NCI-H526 (cell line): Measurements from ENCODE around the gene PPAN.

Source experiments
- DNase-seq, 2 experiments: peaks; one replicate each; lab custom pipeline; 2025; lab: John Stamatoyannopoulos, UW

The PPAN gene

DNA sequence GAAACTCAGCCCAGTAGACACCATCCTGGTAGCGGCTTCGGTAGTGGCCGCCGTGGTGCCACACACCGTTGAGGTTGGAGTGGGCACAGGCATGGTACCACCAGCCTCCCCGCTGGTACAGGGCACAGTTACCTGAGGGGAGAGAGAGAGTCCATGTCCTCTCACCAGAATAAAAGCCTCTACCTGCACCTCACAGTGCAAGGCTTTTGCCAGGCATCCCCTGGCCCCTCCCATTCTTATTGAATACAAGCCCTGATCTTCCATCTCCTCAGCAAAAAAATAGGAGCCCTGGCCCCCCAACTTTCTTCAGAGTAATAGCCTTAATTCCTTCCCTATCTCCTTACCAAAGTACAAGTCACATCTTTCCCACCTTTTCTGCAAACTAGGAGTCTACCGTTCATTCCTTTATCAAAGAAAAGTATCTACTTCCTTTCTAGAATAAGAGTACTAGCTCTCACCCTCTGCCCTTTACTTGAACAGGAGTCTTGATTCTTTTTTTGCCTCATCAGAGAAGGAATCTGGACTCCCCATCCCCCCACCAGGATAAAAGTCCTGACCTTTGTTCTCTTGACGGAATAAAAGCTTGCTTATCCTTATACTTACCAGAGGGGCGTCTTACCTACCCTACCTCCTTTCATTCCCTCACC, 13.4 kb upstream of the PPAN start:
- no peak for DNase-seq

DNA sequence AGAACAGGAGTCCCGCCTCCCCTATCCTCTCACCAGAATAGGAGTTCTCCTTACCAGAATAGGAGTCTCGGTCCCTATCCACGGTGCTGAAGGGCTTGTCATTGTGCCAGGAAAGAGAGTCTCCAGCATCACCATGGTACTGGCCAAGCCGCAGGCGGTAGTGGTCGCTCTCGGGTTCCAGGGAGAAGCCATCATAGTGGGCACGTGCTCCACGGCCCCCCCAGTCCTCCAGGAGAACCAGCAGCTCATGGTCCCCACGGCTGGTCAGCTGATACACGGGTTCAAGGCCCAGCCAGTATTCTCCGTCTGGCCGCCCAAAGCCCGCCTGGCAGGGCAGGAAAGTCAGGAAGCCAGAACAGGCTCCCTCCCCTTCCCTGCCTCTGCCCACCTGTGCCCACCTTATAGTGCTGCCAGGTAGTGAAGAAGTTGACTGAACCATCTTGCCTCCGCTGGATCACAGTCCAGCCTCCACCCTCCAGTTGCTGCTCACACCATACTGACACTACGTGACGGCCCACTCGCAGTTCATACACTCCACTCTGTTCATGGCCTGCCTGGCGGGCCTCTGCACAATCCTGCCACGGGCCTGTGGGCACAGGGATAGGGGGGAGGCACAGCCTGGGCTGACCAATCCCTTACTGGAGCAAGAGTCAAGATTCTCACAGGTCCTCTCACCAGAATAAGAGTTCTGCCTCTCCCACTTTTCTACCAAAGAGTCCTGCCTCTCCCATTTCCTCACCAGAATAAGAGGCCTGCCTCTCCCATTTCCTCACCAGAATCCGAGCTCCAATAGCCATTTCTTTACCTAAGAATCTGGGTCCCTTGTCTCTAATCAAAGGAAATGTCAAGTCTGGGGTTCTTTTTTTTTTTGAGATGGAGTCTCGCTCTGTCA, 12.6 kb upstream of the PPAN start:
- no peak for DNase-seq

DNA sequence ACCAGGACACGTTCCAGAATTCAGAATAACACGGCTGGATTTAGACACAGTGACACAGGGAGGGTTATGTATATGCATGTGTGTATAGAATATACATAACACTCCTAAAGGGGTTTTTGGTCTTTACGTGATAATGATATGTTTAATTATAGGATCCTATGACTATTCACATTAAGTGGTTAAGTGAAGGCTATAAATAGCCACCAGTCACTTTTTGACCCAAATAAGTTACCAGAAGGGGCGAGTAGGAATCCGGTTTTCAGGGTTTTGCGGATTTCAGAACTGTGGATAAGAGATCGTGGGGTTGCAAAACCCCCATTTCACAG, 10.6 kb upstream of the PPAN start:
- no peak for DNase-seq

GRCh38 chr19:10095948-10096614, 10.1 kb upstream of the PPAN start:
- DNase-seq: peak; percentile 46 to 91

DNA sequence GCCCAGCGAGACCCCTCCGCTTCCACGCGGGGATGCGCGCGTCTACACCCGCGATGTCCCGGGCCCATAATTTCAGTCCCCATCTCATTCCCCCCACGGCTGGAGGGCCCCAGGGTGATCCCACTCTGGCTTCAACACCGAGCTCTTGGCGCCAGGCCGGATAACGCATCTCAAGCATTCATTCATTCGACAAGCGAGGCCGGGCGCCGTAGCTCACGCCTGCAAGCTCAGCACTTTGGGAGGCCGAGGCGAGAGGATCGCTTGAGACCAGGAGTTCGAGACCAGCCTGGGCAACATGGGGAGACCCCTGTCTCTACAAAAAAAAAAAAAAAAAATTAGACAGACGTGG, 9.6 kb upstream of the PPAN start:
- DNase-seq: no peak

DNA sequence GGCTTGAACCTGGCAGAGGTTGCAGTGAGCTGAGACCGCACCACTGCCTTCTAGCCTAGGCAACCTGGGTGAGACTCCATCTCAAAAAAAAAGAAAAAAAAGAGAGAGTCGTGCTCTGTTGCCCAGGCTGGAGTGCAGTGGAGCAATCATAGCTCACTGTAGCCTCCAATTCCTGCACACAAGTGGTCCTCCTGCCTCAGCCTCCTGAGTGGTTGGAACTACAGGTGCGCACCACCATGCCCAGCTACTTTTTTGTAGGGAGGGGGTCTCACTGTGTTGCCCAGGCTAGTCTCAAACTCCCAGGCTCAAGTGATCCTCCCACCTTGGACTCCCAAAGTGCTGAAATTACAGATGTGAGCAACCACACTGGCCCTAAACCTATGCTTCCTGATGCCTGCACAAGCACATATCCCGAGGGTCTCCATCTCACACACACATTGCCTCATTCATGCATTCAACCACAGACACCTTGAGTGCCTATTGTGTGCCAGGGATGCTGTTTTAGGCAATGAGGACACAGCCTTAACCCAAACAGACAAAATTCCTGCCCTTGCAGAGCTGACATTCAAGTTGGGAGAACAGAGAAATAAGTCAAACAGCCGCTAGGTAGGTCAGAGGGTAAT, 5.9 kb upstream of the PPAN start:
- DNase-seq: no peak

DNA sequence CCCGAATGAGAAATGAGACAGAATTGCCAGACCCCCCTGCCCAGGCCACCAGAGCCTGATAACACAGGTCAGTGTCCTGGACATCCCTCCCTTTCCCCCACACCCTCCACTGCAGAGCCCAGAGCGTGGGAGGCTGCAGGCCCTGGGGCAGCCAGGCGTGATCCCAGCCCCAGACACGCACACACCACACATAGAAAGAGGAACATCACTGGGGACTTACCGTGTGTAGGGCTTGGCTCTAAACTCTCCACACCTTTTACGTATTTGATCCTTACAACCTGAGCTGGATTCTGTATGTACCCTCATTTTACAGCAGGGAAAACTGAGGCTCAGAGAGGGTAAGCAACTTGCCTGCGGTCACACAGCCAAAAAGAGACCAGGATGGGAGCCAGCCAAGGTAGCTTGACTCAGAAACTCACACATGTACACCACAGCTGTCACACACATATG, 3.4 kb upstream of the PPAN start:
- no peak for DNase-seq

- no peak for DNase-seq
These were observed 2.0 kb upstream of the PPAN start for GRCh38 chr19:10104130-10104513.

GRCh38 chr19:10104665-10105508, 1.3 kb upstream of the PPAN start:
- no peak for DNase-seq

GRCh38 chr19:10105509-10106099, 558 bp upstream of the PPAN start:
- no peak for DNase-seq

GRCh38 chr19:10107254-10107653, 1.1 kb downstream of the PPAN start:
- no peak for DNase-seq

GRCh38 chr19:10107817-10108367, 1.7 kb downstream of the PPAN start:
- no peak for DNase-seq

DNA sequence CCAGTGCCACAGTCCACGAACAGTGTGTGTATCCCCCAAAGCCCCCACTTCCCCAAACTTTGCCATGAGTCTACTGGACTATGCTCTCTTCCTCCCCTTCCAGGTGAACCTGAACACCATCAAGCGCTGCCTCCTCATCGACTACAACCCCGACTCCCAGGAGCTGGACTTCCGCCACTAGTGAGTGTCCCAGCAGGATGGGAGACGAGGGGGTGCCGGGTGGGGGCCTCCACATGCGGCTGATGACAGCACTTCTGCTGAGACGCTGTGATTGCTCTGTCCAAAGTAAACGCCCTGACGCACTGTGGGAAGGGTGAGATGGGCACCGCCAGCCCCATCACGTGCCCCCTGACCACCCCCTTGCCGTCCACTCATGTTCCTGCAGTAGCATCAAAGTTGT, 3.4 kb downstream of the PPAN start:
- DNase-seq: no peak

DNA sequence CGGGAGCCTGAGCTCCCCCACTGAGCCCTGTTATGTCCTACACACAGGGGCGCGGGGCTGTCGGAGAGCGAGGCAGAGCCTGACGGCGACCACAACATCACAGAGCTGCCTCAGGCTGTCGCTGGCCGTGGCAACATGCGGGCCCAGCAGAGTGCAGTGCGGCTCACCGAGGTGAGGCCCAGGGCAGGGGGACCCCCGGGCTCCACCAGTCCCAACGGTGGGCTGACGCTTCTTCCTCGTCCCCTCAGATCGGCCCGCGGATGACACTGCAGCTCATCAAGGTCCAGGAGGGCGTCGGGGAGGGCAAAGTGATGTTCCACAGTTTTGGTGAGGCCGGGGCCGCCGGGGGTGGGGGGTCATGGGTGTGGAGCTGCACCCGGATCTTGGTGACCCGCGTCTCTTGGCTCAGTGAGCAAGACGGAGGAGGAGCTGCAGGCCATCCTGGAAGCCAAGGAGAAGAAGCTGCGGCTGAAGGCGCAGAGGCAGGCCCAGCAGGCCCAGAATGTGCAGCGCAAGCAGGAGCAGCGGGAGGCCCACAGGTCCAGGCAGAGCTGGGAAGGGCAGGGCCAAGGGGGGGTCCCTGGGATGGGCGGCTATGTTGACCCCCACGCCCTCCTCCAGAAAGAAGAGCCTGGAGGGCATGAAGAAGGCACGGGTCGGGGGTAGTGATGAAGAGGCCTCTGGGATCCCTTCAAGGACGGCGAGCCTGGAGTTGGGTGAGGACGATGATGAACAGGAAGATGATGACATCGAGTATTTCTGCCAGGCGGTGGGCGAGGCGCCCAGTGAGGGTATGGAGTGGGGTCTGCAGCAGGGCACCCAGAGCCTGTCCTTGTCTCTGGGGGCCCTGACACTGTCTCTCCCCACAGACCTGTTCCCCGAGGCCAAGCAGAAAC, 4.2 kb downstream of the PPAN start:
- DNase-seq: no peak

DNA sequence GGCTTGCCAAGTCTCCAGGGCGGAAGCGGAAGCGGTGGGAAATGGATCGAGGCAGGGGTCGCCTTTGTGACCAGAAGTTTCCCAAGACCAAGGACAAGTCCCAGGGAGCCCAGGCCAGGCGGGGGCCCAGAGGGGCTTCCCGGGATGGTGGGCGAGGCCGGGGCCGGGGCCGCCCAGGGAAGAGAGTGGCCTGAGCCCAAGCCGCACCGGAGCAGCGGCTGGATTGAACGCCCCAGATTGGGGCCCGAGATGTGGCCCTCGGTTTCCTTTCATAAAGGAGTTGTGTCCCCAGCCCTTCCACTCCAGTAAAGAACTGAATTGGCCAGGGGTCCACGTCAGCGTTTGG, 4.8 kb downstream of the PPAN start:
- DNase-seq: no peak

- DNase-seq: no peak
These were observed 5.2 kb downstream of the PPAN start, which contains the start of gene P2RY11 for GRCh38 chr19:10111405-10111811. TSS of gene P2RY11 (plus strand) at chr19:10111693. CDS start at chr19:10111722, 29 bp downstream.

DNA sequence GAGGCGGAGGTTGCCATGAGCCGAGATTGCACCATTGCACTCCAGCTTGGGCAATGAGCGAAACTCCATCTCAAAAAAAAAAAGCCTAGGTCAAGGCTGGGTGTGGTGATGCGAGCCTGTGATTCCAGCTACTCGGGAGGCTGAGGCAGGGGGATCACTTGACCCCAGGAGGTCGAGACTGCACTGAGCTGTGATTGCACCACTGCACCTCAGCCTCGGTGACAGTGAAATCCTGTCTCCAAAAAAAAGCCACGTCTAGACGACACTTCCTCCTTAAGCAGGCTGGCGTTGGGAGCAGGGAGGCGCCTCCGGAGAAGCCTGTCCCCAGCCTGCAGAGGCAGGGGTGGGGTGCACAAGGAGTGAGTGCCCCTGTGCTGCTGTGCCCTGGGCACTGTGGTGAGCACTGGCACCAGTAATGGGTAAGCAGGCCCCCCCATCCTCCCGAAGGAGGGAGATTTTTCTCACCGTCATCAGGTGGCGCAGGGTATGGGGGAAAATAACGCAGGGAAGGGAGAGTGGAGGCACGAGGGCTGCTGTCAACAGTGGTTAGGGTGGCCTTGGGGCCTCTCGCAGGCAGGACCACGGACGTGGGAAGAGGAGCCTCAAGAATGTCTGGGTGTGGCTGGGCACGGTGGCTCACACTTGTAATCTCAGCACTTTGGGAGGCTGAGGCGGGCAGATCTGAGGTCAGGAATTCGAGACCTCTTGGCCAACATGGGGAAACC, 6.0 kb downstream of the PPAN start:
- no peak for DNase-seq

DNA sequence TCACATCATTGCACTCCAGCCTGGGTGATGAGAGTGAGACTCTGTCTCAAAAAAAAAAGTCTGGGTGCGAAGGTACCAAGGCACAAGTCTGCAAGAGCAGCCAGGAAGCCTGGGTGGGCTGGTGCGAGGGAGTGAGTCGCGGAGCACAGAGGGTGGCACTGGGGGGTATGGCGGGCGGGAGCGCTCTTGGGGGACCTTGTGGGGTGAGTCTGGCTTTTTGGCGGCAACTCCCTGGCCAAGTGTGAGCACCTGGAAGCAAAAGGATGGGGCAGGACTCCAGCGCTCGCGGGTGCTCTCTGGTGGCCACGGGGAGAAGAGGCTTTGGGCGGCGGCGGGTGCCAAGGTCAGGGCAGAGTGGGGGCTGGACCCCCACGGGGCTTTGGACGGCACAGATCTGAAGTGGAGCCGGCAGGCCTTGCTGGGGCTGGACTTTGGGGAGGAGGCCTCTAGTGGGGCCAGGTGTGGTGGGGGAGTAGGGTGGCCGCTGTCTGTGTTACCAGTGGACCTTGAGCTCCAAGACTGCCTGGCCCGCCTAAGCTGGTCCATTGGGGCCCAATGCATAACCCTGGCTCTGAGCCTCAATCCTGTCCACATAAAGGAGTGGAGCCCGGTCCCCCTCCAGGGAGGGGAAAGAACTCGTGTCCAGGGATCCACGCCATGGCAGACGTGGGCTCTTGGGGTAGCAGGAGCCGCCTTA, 6.9 kb downstream of the PPAN start:
- DNase-seq: peak in 1 of 2 experiments; percentile 57

DNA sequence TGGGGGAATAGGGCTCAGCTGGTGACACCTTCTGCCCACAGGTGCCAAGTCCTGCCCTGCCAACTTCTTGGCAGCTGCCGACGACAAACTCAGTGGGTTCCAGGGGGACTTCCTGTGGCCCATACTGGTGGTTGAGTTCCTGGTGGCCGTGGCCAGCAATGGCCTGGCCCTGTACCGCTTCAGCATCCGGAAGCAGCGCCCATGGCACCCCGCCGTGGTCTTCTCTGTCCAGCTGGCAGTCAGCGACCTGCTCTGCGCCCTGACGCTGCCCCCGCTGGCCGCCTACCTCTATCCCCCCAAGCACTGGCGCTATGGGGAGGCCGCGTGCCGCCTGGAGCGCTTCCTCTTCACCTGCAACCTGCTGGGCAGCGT, 7.4 kb downstream of the PPAN start:
- no peak for DNase-seq
